ENCODE results near the gene CDK1.

CDK1 gene

GRCh38 chr10:60796481-60796880 lies 18.2 kb downstream of the CDK1 start:
- Histone ChIP-seq H3K9me3 (ENCODE audit: control insufficient read depth in 5 of 5, low read length in 5 of 5) (no peaks in the 10 kb centered on the region), H3K4me1 (ENCODE audit: control insufficient read depth in 5 of 5, insufficient read depth in 5 of 5, low read length in 5 of 5) (peaks cover 3 to 10% (median 5%) of the 10 kb centered on the region in 5 donors), H3K27me3 (ENCODE audit: control insufficient read depth in 5 of 5, insufficient read depth in 4 of 5, low read length in 5 of 5) (no peaks in the 10 kb centered on the region), H3K4me3 (ENCODE audit: low read depth in 1 of 5, low read length in 5 of 5) (no peak overlapping the region), H3K9ac (ENCODE audit: low read length in 5 of 5) (no peak overlapping the region), H3K27ac (ENCODE audit: low read depth, low read length) (no peak overlapping the region), H3K36me3 (ENCODE audit: control insufficient read depth in 5 of 5, insufficient read depth in 5 of 5, low read length in 5 of 5) (no peaks in the 10 kb centered on the region)

DNA sequence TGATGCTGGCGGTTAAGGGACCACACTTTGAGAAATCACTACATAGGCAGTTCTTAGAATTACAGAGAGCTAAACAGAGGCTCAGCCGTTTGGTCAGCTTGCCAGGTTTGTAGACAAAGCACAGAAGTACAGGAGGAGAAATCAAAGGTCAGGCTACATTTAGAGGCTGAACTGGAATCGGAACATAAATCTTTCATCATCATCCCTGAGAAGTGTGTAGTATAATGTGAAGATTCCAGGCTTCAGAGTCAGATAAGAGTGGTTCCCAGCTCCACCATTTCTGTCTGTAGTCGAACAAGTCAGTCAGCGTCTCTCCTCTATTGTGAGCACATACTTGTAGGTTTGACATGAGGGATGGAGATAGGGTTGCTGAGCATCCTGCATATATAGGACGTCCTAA lies 18.9 kb downstream of the CDK1 start:
- H3K27me3 ChIP-seq (ENCODE audit: control insufficient read depth in 5 of 5, insufficient read depth in 4 of 5, low read length in 5 of 5): no peaks in the 10 kb centered on the region
- peaks cover 4 to 16% (median 6%) of the 10 kb centered on the region in 5 donors for H3K4me1 ChIP-seq (ENCODE audit: control insufficient read depth in 5 of 5, insufficient read depth in 5 of 5, low read length in 5 of 5)
- H3K9ac ChIP-seq (ENCODE audit: low read length in 5 of 5): no peak overlapping the region
- no peaks in the 10 kb centered on the region for H3K9me3 ChIP-seq (ENCODE audit: control insufficient read depth in 5 of 5, low read length in 5 of 5)
- no peaks in the 10 kb centered on the region for H3K36me3 ChIP-seq (ENCODE audit: control insufficient read depth in 5 of 5, insufficient read depth in 5 of 5, low read length in 5 of 5)
- H3K4me3 ChIP-seq (ENCODE audit: low read depth in 1 of 5, low read length in 5 of 5): no peak overlapping the region
- no peak overlapping the region for H3K27ac ChIP-seq (ENCODE audit: low read depth, low read length)

- Histone ChIP-seq H3K27ac (ENCODE audit: low read depth, low read length) (no peak overlapping the region), H3K4me3 (ENCODE audit: low read depth in 1 of 5, low read length in 5 of 5) (no peak overlapping the region), H3K4me1 (ENCODE audit: control insufficient read depth in 5 of 5, insufficient read depth in 5 of 5, low read length in 5 of 5) (peaks cover 4 to 18% (median 6%) of the 10 kb centered on the region in 5 donors), H3K36me3 (ENCODE audit: control insufficient read depth in 5 of 5, insufficient read depth in 5 of 5, low read length in 5 of 5) (no peaks in the 10 kb centered on the region), H3K27me3 (ENCODE audit: control insufficient read depth in 5 of 5, insufficient read depth in 4 of 5, low read length in 5 of 5) (no peaks in the 10 kb centered on the region), H3K9ac (ENCODE audit: low read length in 5 of 5) (no peak overlapping the region), H3K9me3 (ENCODE audit: control insufficient read depth in 5 of 5, low read length in 5 of 5) (no peaks in the 10 kb centered on the region)
Observed at GRCh38 chr10:60798031-60798430, 19.8 kb downstream of the CDK1 start.

GRCh38 chr10:60798870-60799269 lies 20.6 kb downstream of the CDK1 start:
- Histone ChIP-seq H3K27me3 (ENCODE audit: control insufficient read depth in 5 of 5, insufficient read depth in 4 of 5, low read length in 5 of 5) (no peaks in the 10 kb centered on the region), H3K9ac (ENCODE audit: low read length in 5 of 5) (no peak overlapping the region), H3K4me1 (ENCODE audit: control insufficient read depth in 5 of 5, insufficient read depth in 5 of 5, low read length in 5 of 5) (peaks cover 4 to 18% (median 9%) of the 10 kb centered on the region in 5 donors), H3K4me3 (ENCODE audit: low read depth in 1 of 5, low read length in 5 of 5) (no peak overlapping the region), H3K36me3 (ENCODE audit: control insufficient read depth in 5 of 5, insufficient read depth in 5 of 5, low read length in 5 of 5) (no peaks in the 10 kb centered on the region), H3K27ac (ENCODE audit: low read depth, low read length) (no peak overlapping the region), H3K9me3 (ENCODE audit: control insufficient read depth in 5 of 5, low read length in 5 of 5) (no peaks in the 10 kb centered on the region)

GRCh38 chr10:60799971-60800650 lies 21.8 kb downstream of the CDK1 start:
- Histone ChIP-seq H3K9me3 (ENCODE audit: control insufficient read depth in 5 of 5, low read length in 5 of 5) (no peaks in the 10 kb centered on the region), H3K27ac (ENCODE audit: low read depth, low read length) (no peak overlapping the region), H3K4me1 (ENCODE audit: control insufficient read depth in 5 of 5, insufficient read depth in 5 of 5, low read length in 5 of 5) (peaks cover 4 to 18% (median 9%) of the 10 kb centered on the region in 5 donors), H3K4me3 (ENCODE audit: low read depth in 1 of 5, low read length in 5 of 5) (no peak overlapping the region), H3K36me3 (ENCODE audit: control insufficient read depth in 5 of 5, insufficient read depth in 5 of 5, low read length in 5 of 5) (no peaks in the 10 kb centered on the region), H3K9ac (ENCODE audit: low read length in 5 of 5) (no peak overlapping the region), H3K27me3 (ENCODE audit: control insufficient read depth in 5 of 5, insufficient read depth in 4 of 5, low read length in 5 of 5) (no peaks in the 10 kb centered on the region)

GRCh38 chr10:60800918-60801317 lies 22.6 kb downstream of the CDK1 start:
- H3K4me3 ChIP-seq (ENCODE audit: low read depth in 1 of 5, low read length in 5 of 5): no peak overlapping the region
- no peaks in the 10 kb centered on the region for H3K9me3 ChIP-seq (ENCODE audit: control insufficient read depth in 5 of 5, low read length in 5 of 5)
- H3K36me3 ChIP-seq (ENCODE audit: control insufficient read depth in 5 of 5, insufficient read depth in 5 of 5, low read length in 5 of 5): no peaks in the 10 kb centered on the region
- H3K4me1 ChIP-seq (ENCODE audit: control insufficient read depth in 5 of 5, insufficient read depth in 5 of 5, low read length in 5 of 5): peaks cover 4 to 18% (median 9%) of the 10 kb centered on the region in 5 donors
- no peaks in the 10 kb centered on the region for H3K27me3 ChIP-seq (ENCODE audit: control insufficient read depth in 5 of 5, insufficient read depth in 4 of 5, low read length in 5 of 5)
- no peak overlapping the region for H3K27ac ChIP-seq (ENCODE audit: low read depth, low read length)
- no peak overlapping the region for H3K9ac ChIP-seq (ENCODE audit: low read length in 5 of 5)

- no peak overlapping the region for H3K4me3 ChIP-seq (ENCODE audit: low read depth in 1 of 5, low read length in 5 of 5)
- no peaks in the 10 kb centered on the region for H3K27me3 ChIP-seq (ENCODE audit: control insufficient read depth in 5 of 5, insufficient read depth in 4 of 5, low read length in 5 of 5)
- H3K9me3 ChIP-seq (ENCODE audit: control insufficient read depth in 5 of 5, low read length in 5 of 5): no peaks in the 10 kb centered on the region
- peaks cover 4 to 18% (median 9%) of the 10 kb centered on the region in 5 donors for H3K4me1 ChIP-seq (ENCODE audit: control insufficient read depth in 5 of 5, insufficient read depth in 5 of 5, low read length in 5 of 5)
- H3K36me3 ChIP-seq (ENCODE audit: control insufficient read depth in 5 of 5, insufficient read depth in 5 of 5, low read length in 5 of 5): no peaks in the 10 kb centered on the region
- H3K27ac ChIP-seq (ENCODE audit: low read depth, low read length): no peak overlapping the region
- H3K9ac ChIP-seq (ENCODE audit: low read length in 5 of 5): no peak overlapping the region
Observed at GRCh38 chr10:60801522-60801921, 23.2 kb downstream of the CDK1 start.

- H3K27me3 ChIP-seq (ENCODE audit: control insufficient read depth in 5 of 5, insufficient read depth in 4 of 5, low read length in 5 of 5): no peaks in the 10 kb centered on the region
- no peak overlapping the region for H3K4me3 ChIP-seq (ENCODE audit: low read depth in 1 of 5, low read length in 5 of 5)
- peaks cover 4 to 22% (median 16%) of the 10 kb centered on the region in 5 donors for H3K4me1 ChIP-seq (ENCODE audit: control insufficient read depth in 5 of 5, insufficient read depth in 5 of 5, low read length in 5 of 5)
- H3K9me3 ChIP-seq (ENCODE audit: control insufficient read depth in 5 of 5, low read length in 5 of 5): no peaks in the 10 kb centered on the region
- H3K36me3 ChIP-seq (ENCODE audit: control insufficient read depth in 5 of 5, insufficient read depth in 5 of 5, low read length in 5 of 5): no peaks in the 10 kb centered on the region
- H3K9ac ChIP-seq (ENCODE audit: low read length in 5 of 5): no peak overlapping the region
- H3K27ac ChIP-seq (ENCODE audit: low read depth, low read length): no peak overlapping the region
Observed at GRCh38 chr10:60803433-60803832, 25.2 kb downstream of the CDK1 start.

GRCh38 chr10:60803865-60804264 lies 25.6 kb downstream of the CDK1 start:
- Histone ChIP-seq H3K9ac (ENCODE audit: low read length in 5 of 5) (no peak overlapping the region), H3K27me3 (ENCODE audit: control insufficient read depth in 5 of 5, insufficient read depth in 4 of 5, low read length in 5 of 5) (no peaks in the 10 kb centered on the region), H3K9me3 (ENCODE audit: control insufficient read depth in 5 of 5, low read length in 5 of 5) (no peaks in the 10 kb centered on the region), H3K4me3 (ENCODE audit: low read depth in 1 of 5, low read length in 5 of 5) (no peak overlapping the region), H3K27ac (ENCODE audit: low read depth, low read length) (no peak overlapping the region), H3K4me1 (ENCODE audit: control insufficient read depth in 5 of 5, insufficient read depth in 5 of 5, low read length in 5 of 5) (peaks cover 4 to 27% (median 18%) of the 10 kb centered on the region in 5 donors), H3K36me3 (ENCODE audit: control insufficient read depth in 5 of 5, insufficient read depth in 5 of 5, low read length in 5 of 5) (no peaks in the 10 kb centered on the region)

DNA sequence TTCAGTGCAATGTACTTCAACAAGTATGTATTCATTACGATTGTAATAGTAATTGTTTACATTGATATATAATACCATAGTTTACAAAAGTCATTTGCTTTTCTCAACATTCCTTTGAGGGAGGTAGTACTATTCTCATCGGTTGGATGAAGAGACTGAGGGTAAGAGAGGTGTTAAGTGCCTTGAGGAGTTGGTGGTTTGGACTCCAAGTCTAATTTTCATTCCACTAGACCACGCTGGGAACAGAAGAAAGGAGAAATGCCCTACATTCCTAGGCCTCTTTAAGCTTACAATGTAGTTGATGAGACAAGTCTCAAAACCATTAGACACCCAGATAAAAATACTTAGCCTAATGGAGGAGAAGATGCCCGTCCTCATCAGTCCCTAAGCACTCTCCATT lies 28.6 kb downstream of the CDK1 start:
- Histone ChIP-seq H3K9ac (ENCODE audit: low read length in 5 of 5) (no peak overlapping the region), H3K4me1 (ENCODE audit: control insufficient read depth in 5 of 5, insufficient read depth in 5 of 5, low read length in 5 of 5) (peaks cover 2 to 37% (median 25%) of the 10 kb centered on the region in 5 donors), H3K27me3 (ENCODE audit: control insufficient read depth in 5 of 5, insufficient read depth in 4 of 5, low read length in 5 of 5) (no peaks in the 10 kb centered on the region), H3K27ac (ENCODE audit: low read depth, low read length) (no peak overlapping the region), H3K36me3 (ENCODE audit: control insufficient read depth in 5 of 5, insufficient read depth in 5 of 5, low read length in 5 of 5) (no peaks in the 10 kb centered on the region), H3K9me3 (ENCODE audit: control insufficient read depth in 5 of 5, low read length in 5 of 5) (no peaks in the 10 kb centered on the region), H3K4me3 (ENCODE audit: low read depth in 1 of 5, low read length in 5 of 5) (no peak overlapping the region)
